Choroid plexus epithelial cell (primary cell): ENCODE results near the gene MCEMP1.
"Not testable (repeated sequence)": the region's sequence is repeated elsewhere in the genome, so short reads cannot be mapped to it uniquely, and the experiment has no call there.

Experiments
- DNase-seq: peaks from one replicate; pipeline ENCODE4 v3.0.0-alpha.2; 2010; ENCODE audit warnings: low read depth
- H3K4me3 ChIP-seq: 2 replicates; pipeline ENCODE4 v1.5.1; 2011; ENCODE audit warnings: low read depth, mild to moderate bottlenecking, control low read depth, low read length, moderate library complexity
- CTCF ChIP-seq: conservative IDR thresholded peaks from 2 replicates; pipeline ENCODE4 v1.5.1; 2011; ENCODE audit warnings: low read depth, mild to moderate bottlenecking, control low read depth, inconsistent platforms, low read length, moderate library complexity

MCEMP1 gene

DNA sequence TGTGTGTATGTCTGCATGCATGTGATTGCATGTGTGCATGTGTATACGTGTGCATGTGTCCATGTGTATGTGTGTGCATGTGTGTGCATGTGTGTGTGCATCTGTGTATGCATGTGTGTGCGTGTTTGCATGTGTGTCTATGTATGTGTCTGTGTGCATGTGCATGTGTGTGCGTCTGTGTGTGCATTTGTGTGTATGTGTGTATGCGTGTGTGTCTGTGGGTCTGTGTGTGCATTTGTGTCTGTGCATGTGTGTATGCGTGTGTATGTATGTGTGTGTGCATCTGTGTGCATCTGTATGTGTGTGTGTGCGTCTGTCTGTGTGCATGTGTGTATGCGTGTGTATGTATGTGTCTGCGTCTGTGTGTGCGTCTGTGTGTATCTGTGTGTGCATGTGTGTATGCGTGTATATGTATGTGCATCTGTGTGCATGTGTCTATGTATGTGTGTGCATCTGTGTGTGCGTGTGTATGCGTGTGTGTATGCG lies 37.0 kb upstream of the MCEMP1 start:
- H3K4me3 ChIP-seq = no peak overlapping the region
- no peak for TF ChIP-seq CTCF
- no peak for DNase-seq

DNA sequence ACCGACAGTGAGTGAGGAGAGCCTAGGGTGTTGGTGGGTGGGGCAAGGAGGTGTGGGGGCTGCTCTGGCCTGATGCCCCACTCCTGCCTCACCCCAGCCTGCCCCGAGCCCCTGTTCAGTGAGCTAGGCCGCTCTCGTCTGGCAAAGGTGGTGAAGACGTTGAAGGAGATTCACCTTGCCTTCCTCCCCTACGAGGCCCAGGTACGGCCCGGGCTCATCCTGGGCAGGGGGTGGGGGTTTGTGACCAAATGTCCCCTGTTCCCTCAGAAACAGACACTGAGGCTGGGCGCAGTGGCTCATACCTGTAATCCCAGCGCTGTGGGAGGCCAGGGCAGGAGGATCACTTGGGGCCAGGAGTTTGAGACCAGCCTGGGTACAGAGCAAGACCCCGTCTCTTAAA lies 36.1 kb upstream of the MCEMP1 start:
- TF ChIP-seq CTCF = no peak
- DNase-seq = no peak
- no peak overlapping the region for H3K4me3 ChIP-seq

GRCh38 chr19:7641290-7642276 lies 35.3 kb upstream of the MCEMP1 start:
- TF ChIP-seq CTCF = peak; percentile 28
- H3K4me3 ChIP-seq = no peak overlapping the region

GRCh38 chr19:7642295-7643030 lies 34.4 kb upstream of the MCEMP1 start:
- TF ChIP-seq CTCF = no peak
- H3K4me3 ChIP-seq = no peak overlapping the region

More at GRCh38 chr19:7641290-7642276, 35.3 kb upstream of the MCEMP1 start:
- DNase-seq = peak; percentile 12

DNA sequence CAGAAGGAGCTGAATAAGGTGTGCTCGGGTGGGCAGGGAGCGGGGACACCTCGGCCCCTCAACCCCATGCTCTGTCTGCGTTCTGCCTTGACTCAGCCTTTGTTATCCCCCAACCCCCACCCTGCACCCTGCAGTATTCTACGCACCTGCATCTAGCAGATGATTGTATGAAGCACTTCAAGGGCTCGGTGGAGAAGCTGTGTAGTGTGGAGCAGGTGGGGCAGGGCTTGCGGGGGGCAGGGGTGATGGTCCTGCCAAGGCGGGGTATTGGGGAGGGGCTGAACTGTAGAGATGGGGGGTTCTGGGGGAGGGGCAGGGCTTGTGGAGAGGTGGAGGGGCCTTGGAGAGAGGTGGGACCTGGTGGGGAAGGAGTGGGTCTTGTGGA lies 33.9 kb upstream of the MCEMP1 start:
- no peak overlapping the region for H3K4me3 ChIP-seq
- no peak for DNase-seq
- no peak for TF ChIP-seq CTCF

More at GRCh38 chr19:7642295-7643030, 34.4 kb upstream of the MCEMP1 start:
- no peak for DNase-seq

DNA sequence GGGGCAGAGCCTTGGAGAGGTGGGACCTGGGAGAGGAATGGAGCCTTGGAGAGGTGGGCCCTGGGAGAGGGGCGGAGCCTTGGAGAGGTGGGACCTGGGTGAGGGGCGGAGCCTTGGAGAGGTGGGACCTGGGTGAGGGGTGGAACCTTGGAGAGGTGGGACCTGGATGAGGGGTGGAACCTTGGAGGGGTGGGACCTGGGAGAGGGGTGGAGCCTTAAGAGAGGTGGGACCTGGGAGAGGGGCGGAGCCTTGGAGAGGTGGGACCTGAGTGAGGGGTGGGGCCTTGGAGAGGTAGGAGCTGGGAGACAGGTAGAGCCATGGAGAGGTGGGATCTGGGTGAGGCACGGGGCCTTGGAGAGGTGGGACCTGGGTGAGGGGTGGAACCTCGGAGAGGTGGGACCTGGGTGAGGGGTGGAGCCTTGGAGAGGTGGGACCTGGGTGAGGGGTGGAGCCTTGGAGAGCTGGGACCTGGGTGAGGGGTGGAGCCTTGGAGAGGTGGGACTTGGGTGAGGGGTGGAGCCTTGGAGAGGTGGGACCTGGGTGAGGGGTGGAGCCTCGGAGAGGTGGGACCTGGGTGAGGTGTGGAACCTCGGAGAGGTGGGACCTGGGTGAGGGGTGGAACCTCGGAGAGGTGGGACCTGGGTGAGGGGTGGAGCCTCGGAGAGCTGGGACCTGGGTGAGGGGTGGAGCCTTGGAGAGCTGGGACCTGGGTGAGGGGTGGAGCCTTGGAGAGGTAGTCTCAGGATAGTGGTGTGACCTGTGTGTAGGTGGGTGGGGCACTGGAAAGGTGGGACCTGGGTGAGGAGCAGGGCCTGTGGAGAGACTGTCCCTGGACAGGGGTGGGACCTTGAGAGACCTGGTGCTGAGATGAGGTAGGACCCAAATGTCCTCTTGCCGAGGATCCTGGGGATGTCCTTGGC lies 33.0 kb upstream of the MCEMP1 start:
- not testable (repeated sequence) for H3K4me3 ChIP-seq
- DNase-seq = peak; percentile 37
